Kasumi-1 (cell line): ENCODE results near the gene CSRNP2.
"Not testable (repeated sequence)": the region's sequence is repeated elsewhere in the genome, so short reads cannot be mapped to it uniquely, and the experiment has no call there.

Experiments
- DNase-seq, 2 experiments: peaks; one replicate each; lab custom pipeline; 2025; lab: John Stamatoyannopoulos, UW

CSRNP2 gene

DNA sequence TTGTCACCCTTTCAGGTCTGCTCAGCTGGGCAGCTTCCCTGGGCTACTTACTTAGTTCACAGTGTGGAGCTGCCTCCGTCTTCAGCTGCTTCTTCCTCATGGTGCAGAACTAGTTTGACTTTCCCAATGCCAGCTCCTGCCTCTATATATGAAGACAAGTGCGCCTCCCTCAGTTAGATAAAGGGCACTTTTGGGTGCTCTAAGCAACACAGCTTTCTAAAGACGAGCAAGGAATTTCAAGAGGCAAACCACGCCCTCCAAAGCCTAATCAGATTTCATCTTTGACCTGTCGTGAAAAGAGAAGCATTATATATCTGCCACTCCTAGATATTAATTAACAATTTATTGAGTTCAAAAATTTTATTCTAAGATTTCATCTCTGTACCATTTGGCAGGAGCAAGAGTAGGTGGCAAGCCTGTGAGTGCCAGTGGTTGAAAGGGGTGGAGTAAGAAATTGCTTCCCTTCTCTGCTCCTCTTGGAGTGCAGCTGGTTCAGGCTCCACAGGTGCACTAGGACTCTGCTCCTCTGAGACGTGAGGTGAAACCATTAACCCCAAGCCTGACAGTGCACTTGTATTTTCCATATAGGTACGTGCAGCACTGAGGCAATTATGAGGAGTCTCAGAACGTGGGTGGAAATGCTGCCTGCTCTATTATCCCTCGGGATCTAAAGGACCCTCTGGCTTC lies 55.1 kb downstream of the CSRNP2 start:
- DNase-seq: peak; percentile 94 to 95

DNA sequence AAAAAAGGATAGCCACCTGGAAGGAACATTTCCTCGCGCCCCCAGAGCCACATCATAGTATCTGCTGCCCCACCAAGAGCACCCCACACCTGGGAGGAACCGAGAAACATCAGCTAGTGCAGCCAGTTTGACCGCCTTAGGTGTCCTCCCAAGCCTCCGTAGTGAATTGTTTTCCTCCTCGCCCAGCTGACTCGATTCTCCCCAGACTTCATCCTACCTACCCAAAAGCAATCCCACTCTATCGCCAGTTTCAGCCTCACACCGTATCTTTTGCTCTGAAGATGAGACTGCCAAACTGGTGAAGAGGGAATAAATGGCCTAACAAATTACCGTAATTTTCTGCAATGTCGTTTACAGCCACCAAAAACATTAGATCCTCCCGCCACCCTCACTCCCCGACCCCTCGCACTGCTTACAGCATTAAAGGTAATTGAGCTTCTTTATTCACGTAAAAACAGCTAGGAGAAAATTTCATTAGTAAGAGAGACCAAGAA lies 56.0 kb downstream of the CSRNP2 start:
- DNase-seq: no peak

DNA sequence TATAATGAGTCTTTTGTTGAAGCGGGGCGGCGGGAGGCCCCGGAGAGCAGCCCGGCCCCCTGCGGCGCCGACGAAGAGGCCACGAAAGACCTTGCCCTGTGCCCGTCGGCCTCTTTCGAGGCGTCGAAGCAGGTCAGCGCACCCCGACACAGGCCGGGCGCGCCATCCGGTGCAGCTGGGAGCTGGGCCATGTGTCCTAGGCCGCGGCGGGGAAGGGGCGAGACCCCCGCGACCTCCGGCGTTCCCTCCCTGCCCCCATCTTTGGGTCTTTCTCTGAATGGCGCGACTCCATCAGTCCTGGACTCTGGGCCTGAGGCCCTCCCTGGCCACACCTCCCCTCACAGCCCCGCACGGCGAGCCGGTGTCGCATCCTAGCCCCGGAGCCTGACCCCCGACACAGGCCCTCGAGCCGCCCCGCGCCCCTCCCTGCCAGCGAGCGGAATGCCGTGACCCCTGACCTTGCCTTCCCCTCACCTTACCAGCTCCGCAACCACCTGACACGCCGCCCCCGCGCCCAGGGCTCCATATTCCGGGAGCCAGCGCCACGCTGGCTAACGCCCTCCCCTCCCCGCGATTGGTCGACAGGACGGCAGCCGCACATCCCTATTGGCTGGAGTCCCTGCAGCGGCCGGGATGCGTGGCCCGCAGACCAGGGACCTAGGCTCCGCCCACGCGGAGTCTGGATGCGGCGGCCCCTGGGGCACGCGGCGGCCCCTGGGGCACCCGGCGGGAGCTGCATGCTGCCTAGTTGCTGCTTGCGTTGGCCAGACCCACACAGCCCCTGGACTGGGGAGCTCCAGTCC lies 57.4 kb downstream of the CSRNP2 start, which contains the start of gene SLC11A2:
Gene SLC11A2, minus strand, starts transcription at position 549 of the 803 bp plus-strand sequence. CDS start 15,656 bp downstream, outside the sequence.
- peak; percentile 88 to 94 for DNase-seq

DNA sequence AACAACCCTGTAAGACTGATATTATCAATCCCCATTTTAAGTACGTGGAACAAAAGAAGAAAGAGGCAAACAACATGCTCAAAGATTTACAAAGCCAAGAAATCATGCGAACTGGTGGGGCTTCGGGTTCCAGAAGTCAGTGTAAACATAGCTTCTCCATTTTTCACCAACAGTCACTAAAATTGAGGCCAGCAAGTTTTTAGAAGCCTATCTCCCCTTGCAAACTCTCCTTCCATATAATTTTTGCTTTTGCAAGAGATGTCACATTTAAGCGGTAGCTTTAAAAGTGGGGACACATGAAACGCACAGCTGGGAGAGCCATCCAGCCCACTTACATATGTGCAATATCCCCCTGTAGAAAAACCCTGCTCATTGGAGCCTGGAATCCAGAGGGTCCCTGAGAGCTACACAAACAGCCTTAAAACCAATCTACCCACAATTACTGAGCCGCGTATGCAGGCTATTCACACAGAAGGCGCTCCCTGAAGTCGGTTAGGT lies 58.0 kb downstream of the CSRNP2 start:
- peak; percentile 37 to 43 for DNase-seq

DNA sequence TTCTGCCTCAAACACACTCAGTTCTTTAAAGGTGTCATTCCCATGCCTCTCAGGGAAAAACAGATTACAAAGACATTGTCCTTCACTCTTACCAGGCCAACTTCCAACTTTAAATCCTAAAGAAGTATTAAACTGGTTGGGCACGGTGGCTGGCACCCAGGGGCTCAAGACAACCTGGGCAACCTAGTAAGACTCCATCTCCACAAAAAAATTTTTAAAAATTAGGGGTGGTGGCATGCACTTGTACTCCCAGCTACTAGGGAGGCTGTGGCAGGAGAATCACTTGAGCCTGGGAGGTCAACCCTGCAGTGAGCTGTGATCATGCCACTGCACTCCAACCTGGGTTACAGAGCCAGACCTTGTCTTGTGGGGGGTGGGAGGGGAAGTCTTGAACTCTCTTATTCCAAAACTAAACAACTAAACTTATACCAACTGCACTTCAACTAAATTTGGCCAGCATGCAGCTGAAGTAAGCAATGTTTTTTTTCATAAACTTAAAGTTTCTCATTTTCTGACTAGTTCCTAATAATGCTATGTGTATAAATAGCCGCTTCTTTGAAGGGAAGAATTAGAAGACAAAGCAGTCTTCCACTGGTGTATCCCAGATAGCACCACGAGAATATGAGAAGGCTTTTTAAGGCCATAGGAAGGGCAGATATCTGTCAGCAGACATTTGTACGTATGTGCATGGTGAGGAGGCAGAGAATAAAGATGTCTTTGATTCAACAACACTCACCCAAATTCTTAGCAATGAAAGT lies 59.6 kb downstream of the CSRNP2 start:
- no peak for DNase-seq

DNA sequence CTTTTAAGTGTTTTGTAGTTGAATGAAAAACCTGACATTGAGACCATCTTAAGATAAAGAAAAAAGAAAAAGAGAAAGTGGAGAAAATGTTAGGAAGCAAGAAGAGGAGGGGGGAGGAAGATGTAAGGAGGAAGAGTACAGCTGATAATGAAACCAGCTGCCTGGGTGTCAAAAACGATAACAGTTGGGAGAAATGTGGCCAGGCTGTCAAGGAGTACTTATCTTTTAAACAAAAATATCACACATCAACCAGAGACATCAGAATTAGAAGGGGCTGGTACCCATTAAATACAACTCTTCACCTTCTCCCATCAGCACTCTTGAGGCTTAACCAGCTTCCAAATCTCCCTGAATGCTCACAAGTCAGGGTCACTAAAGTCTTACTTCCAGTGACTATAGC lies 61.7 kb downstream of the CSRNP2 start:
- no peak for DNase-seq

DNA sequence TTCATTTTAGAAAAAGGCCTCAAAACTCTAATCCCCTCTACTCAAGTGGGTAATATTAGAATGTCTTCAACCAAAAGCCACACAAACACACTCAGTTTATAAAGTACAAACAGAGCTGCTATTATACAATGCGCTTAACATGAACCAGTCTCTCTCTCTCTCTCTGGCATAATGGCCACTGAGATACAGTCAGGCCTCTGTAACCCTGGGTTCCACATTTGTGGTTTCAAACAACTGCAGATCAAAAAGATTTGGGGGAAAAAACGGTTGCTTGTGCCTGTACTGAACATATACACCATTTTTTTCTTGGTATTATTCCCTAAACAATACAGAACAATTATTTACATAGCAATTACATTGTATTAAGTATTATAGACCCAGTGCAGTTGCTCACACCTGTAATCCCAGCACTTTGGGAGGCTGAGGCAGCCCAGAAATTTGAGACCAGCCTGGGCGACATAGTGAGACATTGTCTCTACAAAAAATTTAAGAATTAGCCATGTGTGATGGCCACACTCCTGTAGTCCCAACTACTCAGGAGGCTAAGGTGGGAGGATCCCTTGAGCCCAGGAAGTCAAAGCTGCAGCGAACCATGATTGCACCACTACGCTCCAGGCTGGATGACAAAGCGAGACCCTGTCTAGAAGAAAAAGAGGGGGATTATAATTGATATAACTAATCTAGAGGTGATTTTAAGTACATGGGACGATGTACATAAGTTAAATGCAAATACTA lies 62.8 kb downstream of the CSRNP2 start:
- peak; percentile 43 to 56 for DNase-seq

DNA sequence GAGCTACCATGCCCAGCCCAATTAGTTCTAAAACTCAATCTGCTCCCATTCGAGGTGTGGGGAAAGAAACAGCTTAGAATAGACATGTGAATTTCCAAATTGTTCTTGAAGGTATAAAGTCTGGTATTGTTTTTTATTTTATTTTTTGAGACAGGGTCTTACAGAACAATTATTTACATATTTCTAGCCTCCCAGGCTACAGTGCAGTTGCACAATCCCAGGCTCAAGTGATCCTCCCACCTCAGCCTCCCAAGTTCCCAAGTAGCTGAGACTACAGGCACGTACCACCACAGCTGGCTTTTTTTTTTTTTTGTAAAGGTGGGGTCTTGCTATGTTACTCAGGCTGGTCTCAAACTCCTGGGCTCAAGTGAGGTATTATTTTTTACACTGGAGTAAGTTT lies 63.5 kb downstream of the CSRNP2 start:
- DNase-seq: no peak

DNA sequence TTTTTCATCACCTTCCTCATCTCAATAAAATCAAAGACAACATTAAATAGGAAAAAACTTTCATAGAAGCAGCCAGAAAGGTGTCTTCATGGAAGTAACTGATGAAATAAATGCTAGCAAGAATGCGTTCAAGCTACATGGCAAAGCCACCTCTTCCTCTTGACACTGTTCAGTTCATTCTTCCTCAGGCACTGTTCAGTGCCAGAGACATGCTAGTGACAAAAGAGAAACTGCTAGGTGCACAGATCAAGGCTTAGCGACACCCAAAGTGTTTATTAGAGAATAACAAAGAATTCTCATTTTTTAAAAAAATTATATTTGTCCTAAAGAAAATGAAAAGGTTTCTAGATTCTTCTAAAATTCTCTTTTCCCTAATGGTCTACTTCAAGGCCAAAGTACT lies 64.4 kb downstream of the CSRNP2 start:
- DNase-seq: no peak

DNA sequence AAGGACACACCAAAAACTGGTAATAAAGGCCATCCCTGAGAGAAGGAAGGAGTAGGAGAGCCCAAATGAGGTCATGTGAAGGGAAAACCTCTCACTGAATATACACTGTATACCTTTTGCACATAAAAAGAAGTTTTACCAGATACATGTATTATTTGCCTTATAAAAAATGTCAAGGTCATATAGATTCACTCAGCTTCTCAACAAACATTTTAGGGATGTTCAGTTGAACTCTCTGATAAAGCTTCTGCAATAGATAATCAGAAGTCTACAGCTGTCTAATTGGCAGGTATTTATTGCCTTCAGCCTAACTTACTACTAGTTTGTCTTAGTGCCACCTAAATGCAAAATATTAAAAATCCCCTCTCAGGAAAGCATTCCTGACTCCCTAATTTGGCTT lies 65.9 kb downstream of the CSRNP2 start:
- no peak for DNase-seq

DNA sequence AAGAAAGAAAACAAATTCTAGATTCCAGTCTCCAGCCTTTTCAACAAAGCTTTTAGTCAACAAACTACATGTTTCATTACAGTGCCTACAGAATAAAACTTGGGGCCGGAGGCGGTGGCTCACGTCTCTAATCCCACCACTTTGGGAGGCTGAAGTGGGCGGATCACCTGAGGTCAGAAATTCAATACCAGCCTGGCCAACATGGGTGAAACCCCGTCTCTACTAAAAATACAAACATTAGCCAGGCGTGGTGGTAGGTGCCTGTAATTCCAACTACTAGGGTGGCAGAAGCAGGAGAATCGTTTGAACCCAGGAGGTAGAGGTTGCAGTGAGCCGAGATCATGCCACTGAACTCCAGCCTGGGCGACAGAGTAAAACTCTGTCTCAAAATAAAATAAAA lies 68.9 kb downstream of the CSRNP2 start:
- not testable (repeated sequence) for DNase-seq

DNA sequence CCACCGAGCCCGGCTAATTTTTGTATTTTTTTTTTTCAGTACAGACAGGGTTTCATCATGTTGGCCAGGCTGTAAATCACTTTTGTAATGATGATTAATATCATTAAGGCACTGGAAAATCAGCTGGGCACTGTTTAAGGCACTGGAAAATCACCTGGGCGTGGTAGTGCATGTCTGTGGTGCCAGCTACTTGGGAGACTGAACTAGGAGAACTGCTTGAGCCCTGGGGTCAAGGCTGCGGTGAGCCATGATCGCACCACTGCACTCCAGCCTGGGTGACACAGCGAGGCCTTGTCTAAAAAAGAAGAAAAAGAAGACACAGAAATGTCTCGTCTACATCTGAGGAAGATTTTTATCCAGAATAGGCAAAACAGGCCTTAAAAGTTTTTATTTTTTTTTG lies 70.0 kb downstream of the CSRNP2 start:
- DNase-seq: no peak

DNA sequence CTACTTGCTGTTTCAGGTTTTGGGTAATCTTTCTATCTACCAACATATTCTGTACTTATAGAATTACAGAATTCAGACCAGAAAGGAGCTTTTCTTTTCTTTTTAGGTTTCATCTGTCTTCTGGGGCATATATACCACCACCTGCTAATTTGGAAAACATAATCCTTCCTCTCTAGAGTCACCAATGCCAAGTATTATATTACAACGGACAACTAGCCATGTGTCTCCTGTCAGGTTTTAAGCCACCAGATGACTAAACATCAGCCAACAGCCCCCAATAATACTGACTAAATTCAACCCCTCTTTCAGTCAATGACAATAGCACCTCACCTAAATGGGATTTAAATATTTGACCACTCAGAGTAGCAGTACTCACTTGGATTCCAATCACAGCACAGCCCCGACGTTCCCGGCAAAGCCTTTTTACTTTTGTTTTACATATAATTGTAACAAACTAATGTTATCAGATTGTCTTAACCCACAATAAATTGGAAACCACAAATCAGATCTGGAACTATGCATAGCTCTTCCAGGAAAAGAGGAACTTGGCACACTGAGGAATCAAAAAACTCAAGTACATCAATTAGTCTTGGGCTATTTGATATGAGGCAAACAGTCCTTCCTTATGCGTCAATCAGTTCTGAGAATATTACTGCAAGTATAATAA lies 70.7 kb downstream of the CSRNP2 start:
- peak; percentile 25 to 50 for DNase-seq

DNA sequence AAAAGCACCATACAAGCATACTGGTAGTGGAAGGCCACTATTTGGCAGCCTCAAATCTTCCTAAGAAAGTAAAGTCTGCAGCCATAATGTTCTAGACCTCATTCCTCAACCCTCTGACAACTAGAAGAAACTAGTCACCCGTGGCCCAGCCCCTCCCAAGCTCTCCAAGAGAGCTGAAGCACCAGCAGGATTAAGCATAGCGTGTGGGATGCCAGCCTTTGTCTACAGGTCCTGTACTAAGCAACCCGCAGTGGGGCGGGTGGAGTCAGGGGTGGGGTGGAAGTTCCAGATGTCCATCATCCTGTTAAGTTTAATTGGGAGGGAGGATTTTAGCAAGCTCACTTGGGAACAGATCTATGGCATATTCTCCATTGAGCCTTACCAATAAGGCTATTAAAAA lies 71.4 kb downstream of the CSRNP2 start:
- DNase-seq: no peak
